H9 (cell line): ENCODE data around the gene CMSS1. TPM values are rescaled to one million over a fixed set of nuclear protein-coding genes. Genes with fewer than 3 reads are reported as not detected.

Experiments used
- DNase-seq: peaks from one replicate; pipeline ENCODE4 v3.0.0-alpha.2; 2017
- H2AFZ ChIP-seq: one replicate; pipeline ENCODE4 v1.6.1; 2013; ENCODE audit warnings: mild to moderate bottlenecking, low read length, control low read depth, moderate library complexity
- H2AK5ac ChIP-seq: 2 replicates; pipeline ENCODE4 v1.6.1; 2013; ENCODE audit warnings: low read length, control low read depth, mixed read lengths; ENCODE audit not compliant: insufficient read length
- H2BK120ac ChIP-seq: one replicate; pipeline ENCODE4 v1.6.1; 2013; ENCODE audit warnings: low read depth, mild to moderate bottlenecking, low read length, control low read depth, inconsistent platforms; ENCODE audit not compliant: poor library complexity, severe bottlenecking
- H2BK12ac ChIP-seq: 2 replicates; pipeline ENCODE4 v1.6.1; 2013; ENCODE audit warnings: low read length, control low read depth, mixed read lengths, low read depth; ENCODE audit not compliant: insufficient read length
- H2BK15ac ChIP-seq: 2 replicates; pipeline ENCODE4 v1.6.1; 2013; ENCODE audit warnings: low read depth, low read length, control low read depth
- H2BK20ac ChIP-seq: one replicate; pipeline ENCODE4 v1.6.1; 2013; ENCODE audit warnings: low read depth, mild to moderate bottlenecking, low read length, control low read depth, inconsistent platforms; ENCODE audit not compliant: poor library complexity, severe bottlenecking
- H2BK5ac ChIP-seq: 2 replicates; pipeline ENCODE4 v1.6.1; 2013; ENCODE audit warnings: low read length, control low read depth, mixed read lengths; ENCODE audit not compliant: insufficient read length
- H3K14ac ChIP-seq: 2 replicates; pipeline ENCODE4 v1.6.1; 2013; ENCODE audit warnings: low read length, control low read depth; ENCODE audit not compliant: insufficient read depth
- H3K18ac ChIP-seq: 2 replicates; pipeline ENCODE4 v1.6.1; 2013; ENCODE audit warnings: low read depth, mild to moderate bottlenecking, mixed read lengths, low read length, control low read depth; ENCODE audit not compliant: insufficient read length
- H3K23ac ChIP-seq: 2 replicates; pipeline ENCODE4 v1.6.1; 2013; ENCODE audit warnings: low read length, control low read depth, mixed read lengths, low read depth; ENCODE audit not compliant: insufficient read length
- H3K23me2 ChIP-seq: 2 replicates; pipeline ENCODE4 v1.6.1; 2013; ENCODE audit warnings: low read depth, mild to moderate bottlenecking, mixed read lengths, low read length, control low read depth; ENCODE audit not compliant: insufficient read length, poor library complexity, severe bottlenecking
- H3K27ac ChIP-seq: 2 replicates; pipeline ENCODE4 v1.5.1; 2013; ENCODE audit warnings: low read length, control low read depth, mixed read lengths, low read depth; ENCODE audit not compliant: insufficient read length
- H3K27me3 ChIP-seq: 2 replicates; pipeline ENCODE4 v1.6.1; 2013; ENCODE audit warnings: low read length, control low read depth, inconsistent platforms; ENCODE audit not compliant: insufficient read depth
- H3K4ac ChIP-seq: 2 replicates; pipeline ENCODE4 v1.6.1; 2013; ENCODE audit warnings: low read depth, mild to moderate bottlenecking, control low read depth, inconsistent platforms, low read length, moderate library complexity
- H3K4me1 ChIP-seq: 2 replicates; pipeline ENCODE4 v1.6.1; 2013; ENCODE audit warnings: low read length, control low read depth, inconsistent platforms; ENCODE audit not compliant: insufficient read depth
- H3K4me2 ChIP-seq: 2 replicates; pipeline ENCODE4 v1.6.1; 2013; ENCODE audit warnings: low read length, control low read depth, mixed read lengths; ENCODE audit not compliant: insufficient read length, insufficient read depth
- H3K56ac ChIP-seq: 2 replicates; pipeline ENCODE4 v1.6.1; 2013; ENCODE audit warnings: low read depth, mild to moderate bottlenecking, mixed read lengths, low read length, control low read depth; ENCODE audit not compliant: insufficient read length
- H3K79me1 ChIP-seq: 2 replicates; pipeline ENCODE4 v1.6.1; 2013; ENCODE audit warnings: low read depth, mild to moderate bottlenecking, moderate library complexity, low read length, control low read depth, inconsistent platforms; ENCODE audit not compliant: insufficient read depth, poor library complexity, severe bottlenecking
- H3K79me2 ChIP-seq: 2 replicates; pipeline ENCODE4 v1.6.1; 2013; ENCODE audit warnings: low read length, control low read depth, inconsistent platforms; ENCODE audit not compliant: insufficient read depth
- H3K9ac ChIP-seq: 2 replicates; pipeline ENCODE4 v1.6.1; 2013; ENCODE audit warnings: low read length, control low read depth, mixed read lengths; ENCODE audit not compliant: insufficient read length; ENCODE audit errors: extremely low read depth
- H3K9me3 ChIP-seq: one replicate; pipeline ENCODE4 v1.6.1; 2013; ENCODE audit warnings: low read depth, low read length, inconsistent platforms; ENCODE audit not compliant: control insufficient read depth
- H3T11ph ChIP-seq: one replicate; pipeline ENCODE4 v1.6.1; 2013; ENCODE audit warnings: mild to moderate bottlenecking, low read length, control low read depth, inconsistent platforms
- H4K20me1 ChIP-seq: one replicate; pipeline ENCODE4 v1.6.1; 2013; ENCODE audit not compliant: control insufficient read depth, insufficient read length, insufficient read depth
- H4K5ac ChIP-seq: 2 replicates; pipeline ENCODE4 v1.6.1; 2013; ENCODE audit warnings: low read depth, mild to moderate bottlenecking, mixed read lengths, low read length, control low read depth; ENCODE audit not compliant: insufficient read length
- H4K8ac ChIP-seq: replicated peaks from 2 replicates; pipeline ENCODE4 v1.6.1; 2013; ENCODE audit warnings: low read length, control low read depth, mixed read lengths, low read depth; ENCODE audit not compliant: insufficient read length
- H4K91ac ChIP-seq: 2 replicates; pipeline ENCODE4 v1.6.1; 2013; ENCODE audit warnings: low read depth, mild to moderate bottlenecking, moderate library complexity, mixed read lengths, low read length, control low read depth; ENCODE audit not compliant: insufficient read length
- H3K27ac Mint-ChIP-seq, 3 experiments: 2 replicates in 2 of 3; 3 replicates in 1 of 3; pipeline ENCODE4 v1.8.0; 2020 to 2021; ENCODE audit warnings: mixed read lengths in 3 of 3, mild to moderate bottlenecking in 1 of 3, moderate library complexity in 1 of 3
- H3K27me3 Mint-ChIP-seq: 2 replicates; pipeline ENCODE4 v1.8.0; 2021; ENCODE audit warnings: low read depth, mild to moderate bottlenecking, moderate library complexity, mixed read lengths
- H3K36me3 Mint-ChIP-seq, 3 experiments: 2 replicates in 2 of 3; 3 replicates in 1 of 3; pipeline ENCODE4 v1.8.0; 2020 to 2021; ENCODE audit warnings: low read depth in 3 of 3, mixed read lengths in 3 of 3; ENCODE audit not compliant: insufficient read depth in 1 of 3
- H3K4me1 Mint-ChIP-seq, 2 experiments: 2 replicates each; pipeline ENCODE4 v1.8.0; 2020; ENCODE audit warnings: mixed read lengths in 2 of 2
- H3K4me3 Mint-ChIP-seq, 2 experiments: 2 replicates in 1 of 2; 3 replicates in 1 of 2; pipeline ENCODE4 v1.8.0; 2020 to 2021; ENCODE audit warnings: mild to moderate bottlenecking in 2 of 2, mixed read lengths in 2 of 2, moderate library complexity in 1 of 2
- H3K9me3 Mint-ChIP-seq, 2 experiments: 2 replicates in 1 of 2; 3 replicates in 1 of 2; pipeline ENCODE4 v1.8.0; 2020; ENCODE audit warnings: mild to moderate bottlenecking in 2 of 2, mixed read lengths in 2 of 2, moderate library complexity in 1 of 2
- CTCF ChIP-seq: fragments of 200-600 bp; sonication (generic); conservative IDR thresholded peaks from 3 replicates; pipeline ENCODE4 v1.8.0; 2021; ENCODE audit warnings: antibody characterized with exemption, mild to moderate bottlenecking
- WGBS: extraction: QIAGEN DNeasy Blood & Tissue Kit; methylation state at CpG from one replicate; pipeline ENCODE4 v1.1.7; 2013; ENCODE audit warnings: missing lambda C conversion rate, low lambda C conversion rate, mixed read lengths; ENCODE audit not compliant: insufficient read length; ENCODE audit errors: extremely low coverage; 5-methylcytosine and 5-hydroxymethylcytosine counted together
- total RNA-seq: library from RNA; stranded (reverse); gene quantifications from 2 replicates; pipeline ENCODE4 v1.2.1, GENCODE V29; 2021

The CMSS1 gene
- total RNA-seq, 1 experiment from 2014 or later, result 61.8 TPM

DNA sequence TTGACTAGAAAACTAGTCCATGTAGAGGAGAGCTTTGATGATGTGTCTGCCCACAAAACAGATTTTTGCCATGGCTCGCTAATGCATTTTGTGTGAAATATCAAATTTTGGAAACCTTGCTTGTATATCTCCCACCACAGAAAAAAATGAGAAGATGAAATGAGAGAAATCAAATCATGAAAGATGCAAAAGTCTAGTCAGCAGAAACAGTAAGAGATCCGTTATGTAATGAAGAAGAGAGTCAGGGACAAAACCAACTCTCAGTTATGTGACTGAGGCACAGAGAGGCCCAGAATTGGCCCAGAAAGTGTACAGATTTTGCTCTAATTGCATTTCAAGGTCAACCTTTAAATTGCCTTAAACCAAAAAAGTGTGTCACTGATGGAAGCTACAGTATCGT, 189.7 kb downstream of the CMSS1 start:
- Histone ChIP-seq H3K14ac (no peak overlapping the region), H3K18ac (no peak overlapping the region), H2AFZ (no peak overlapping the region), H4K91ac (no peak overlapping the region), H2BK12ac (no peak overlapping the region), H4K8ac (no peak overlapping the region), H3K79me1 (peaks cover 3% of the 10 kb centered on the region), H3K56ac (no peak overlapping the region), H3K27ac (no peak overlapping the region), H3K23ac (no peak overlapping the region), H2AK5ac (no peak overlapping the region), H4K5ac (no peak overlapping the region), H2BK15ac (no peak overlapping the region), H2BK5ac (no peak overlapping the region), H3K4ac (no peak overlapping the region), H3K27me3 (no peaks in the 10 kb centered on the region), H2BK120ac (no peak overlapping the region), H3T11ph (no peak overlapping the region), H3K23me2 (no peaks in the 10 kb centered on the region), H3K9ac (no peak overlapping the region), H3K9me3 (no peaks in the 10 kb centered on the region), H3K4me2 (no peak overlapping the region), H3K79me2 (no peaks in the 10 kb centered on the region), H3K4me1 (peaks cover 4% of the 10 kb centered on the region), H2BK20ac (no peak overlapping the region), H4K20me1 (no peaks in the 10 kb centered on the region)
- no peak for TF ChIP-seq CTCF
- Mint-ChIP-seq H3K27ac (no peak overlapping the region), H3K4me1 (peaks cover 18 to 28% of the 10 kb centered on the region in 2 experiments), H3K4me3 (no peak overlapping the region), H3K27me3 (no peaks in the 10 kb centered on the region), H3K36me3 (no peaks in the 10 kb centered on the region), H3K9me3 (no peaks in the 10 kb centered on the region)
- DNase-seq, result no peak
- WGBS, result no CpG with 5 or more reads among the region's 3 CpGs
